DMS79 (cell line): Measurements from ENCODE around the gene GGA3.
"Not testable (repeated sequence)": the region's sequence is repeated elsewhere in the genome, so short reads cannot be mapped to it uniquely, and the experiment has no call there.

ENCODE experiments used
- DNase-seq: peaks from one replicate; lab custom pipeline; 2025; lab: John Stamatoyannopoulos, UW

The GGA3 gene

GRCh38 chr17:75272848-75273184 is 11.4 kb upstream of the GGA3 start:
- no peak for DNase-seq

DNA sequence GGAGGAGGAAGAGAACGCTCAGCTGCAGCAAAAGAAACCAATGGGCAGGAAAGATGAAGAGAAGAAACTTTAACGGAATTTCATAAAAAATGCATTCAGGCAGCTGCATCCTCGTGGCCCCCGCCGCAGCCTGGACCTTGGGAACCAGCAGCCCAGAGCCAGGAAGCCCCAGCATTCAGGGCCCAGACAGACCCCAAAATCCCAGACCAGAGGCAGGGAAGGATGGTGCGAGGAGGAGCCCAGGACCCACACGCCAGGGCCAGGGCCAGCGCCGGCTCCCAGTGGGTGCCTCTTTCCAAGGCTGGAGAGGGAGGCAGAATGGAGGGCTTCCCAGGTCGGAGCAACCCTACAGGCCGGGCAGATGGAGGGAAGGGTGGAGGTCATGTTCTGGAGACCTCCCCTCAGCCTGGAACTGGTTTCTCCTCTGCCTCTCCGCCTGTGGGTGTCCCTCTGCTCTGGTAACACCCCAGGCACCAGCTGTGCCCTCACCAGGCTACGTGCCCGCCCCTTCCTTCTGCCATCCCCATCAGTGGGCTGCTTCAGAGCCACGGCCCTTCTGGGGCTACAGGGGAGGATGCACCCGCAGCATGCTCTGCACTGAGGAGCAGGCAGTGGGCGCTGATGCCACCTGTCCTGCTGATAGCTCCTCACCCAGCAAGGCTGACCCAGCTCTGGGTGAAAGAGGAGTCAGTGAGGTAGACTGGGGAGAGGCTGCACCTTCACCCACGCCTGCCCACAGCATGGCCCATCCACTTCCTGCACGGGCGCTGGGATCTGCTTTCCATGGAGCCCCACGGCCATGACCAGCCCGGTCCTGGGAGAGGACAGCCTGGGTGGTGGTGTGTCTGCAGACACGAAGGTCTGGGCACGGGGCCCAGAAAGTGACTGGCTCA is 10.8 kb upstream of the GGA3 start:
- no peak for DNase-seq

DNA sequence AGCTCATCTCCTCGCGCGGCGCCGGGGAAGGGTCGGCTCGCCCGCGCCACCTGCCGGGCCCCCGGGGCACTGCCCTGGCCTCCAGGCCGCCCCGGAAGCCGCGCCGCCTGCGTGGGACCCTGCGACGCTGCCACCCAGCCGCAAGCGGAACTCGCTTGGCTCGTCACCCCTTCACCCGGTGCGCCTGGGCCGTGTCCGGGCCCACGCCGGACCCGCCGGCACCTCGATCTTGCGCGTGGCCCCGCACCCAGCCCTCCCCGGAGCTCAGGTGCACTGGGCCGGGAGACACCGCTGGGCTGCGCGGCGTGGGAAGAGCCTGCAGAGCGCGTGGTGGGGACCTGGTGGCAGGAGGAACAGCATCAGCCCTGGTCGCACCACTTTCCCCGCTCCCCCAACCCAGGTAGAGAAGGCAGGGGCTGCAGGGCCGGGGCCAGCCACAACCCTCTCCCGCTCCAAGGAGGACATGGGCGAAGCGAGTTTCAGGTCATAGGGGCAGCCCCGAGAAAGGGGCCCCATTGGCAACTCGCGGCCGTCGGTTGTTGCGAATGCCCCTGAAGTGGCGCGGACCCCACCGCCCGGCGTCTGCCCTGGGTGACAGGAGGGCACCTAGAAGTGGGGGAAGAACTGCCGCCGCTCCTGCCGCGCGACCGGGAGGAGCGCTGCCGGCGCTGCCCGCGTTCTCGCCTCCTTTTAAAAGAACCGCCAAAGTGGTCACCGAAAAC is 10.0 kb upstream of the GGA3 start:
- DNase-seq, result no peak

DNA sequence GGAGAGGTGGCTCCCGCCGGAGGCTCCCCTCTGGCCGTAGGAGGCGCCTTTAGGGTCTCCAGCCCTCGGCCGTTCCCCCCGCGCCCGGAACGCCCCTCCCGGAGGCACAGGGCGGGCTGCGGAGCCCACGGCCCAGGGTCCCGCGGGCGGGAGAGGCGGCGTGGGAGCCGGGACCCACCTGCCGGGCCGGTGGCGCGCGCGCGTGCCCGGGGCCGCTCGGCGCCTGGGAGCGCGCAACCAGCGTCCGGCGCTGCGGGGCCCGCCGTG is 9.5 kb upstream of the GGA3 start, which contains the start of gene MIF4GD:
TSS of gene MIF4GD (minus strand) at position 266 of the 267 bp plus-strand sequence. CDS start 1,036 bp downstream, outside the sequence.
- no peak for DNase-seq

DNA sequence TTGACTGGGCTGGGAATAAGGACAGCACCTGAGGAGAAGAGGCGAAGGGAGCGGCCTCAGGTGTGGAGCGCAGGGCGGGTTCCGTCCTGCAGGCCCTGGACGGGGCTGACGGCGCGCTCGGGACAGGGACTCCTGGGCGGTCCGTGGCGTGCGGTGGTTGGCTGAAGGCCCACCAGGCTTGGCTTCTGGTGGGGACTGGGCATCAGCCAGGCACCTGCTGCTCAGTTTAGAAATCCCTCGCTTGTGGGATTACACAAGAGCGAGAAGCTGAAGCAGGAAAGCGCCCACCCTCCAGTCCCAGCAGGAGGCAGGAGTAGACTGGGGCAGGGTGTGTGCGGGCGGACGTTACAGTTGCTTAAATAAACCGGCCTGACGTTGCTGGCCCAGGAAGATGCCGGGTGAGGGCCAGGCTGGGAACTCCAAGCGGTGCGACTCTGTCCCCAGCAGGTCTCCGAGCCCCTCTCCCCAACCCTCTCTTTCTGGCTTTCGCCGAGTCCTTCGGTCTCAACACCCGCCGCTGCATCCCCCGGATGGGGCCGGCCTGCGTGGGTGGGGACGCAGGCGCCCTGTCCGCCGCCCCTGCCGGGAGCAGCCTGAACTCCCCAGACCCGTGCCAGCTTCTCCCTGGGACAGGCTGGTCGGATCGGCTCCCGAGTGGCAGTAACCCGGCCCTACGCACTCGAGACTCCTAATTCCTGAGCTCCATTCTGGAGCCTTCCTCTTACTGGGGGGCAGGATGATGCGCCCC is 9.0 kb upstream of the GGA3 start:
- peak; percentile 27 for DNase-seq

GRCh38 chr17:75269844-75270217 is 8.4 kb upstream of the GGA3 start:
- DNase-seq, result no peak

GRCh38 chr17:75267411-75268232 is 6.2 kb upstream of the GGA3 start:
- no peak for DNase-seq

GRCh38 chr17:75267153-75267410 is 5.7 kb upstream of the GGA3 start:
- no peak for DNase-seq

GRCh38 chr17:75266316-75267152 is 5.1 kb upstream of the GGA3 start:
- no peak for DNase-seq

GRCh38 chr17:75265614-75266315 is 4.4 kb upstream of the GGA3 start:
- no peak for DNase-seq

GRCh38 chr17:75263055-75263454 is 1.6 kb upstream of the GGA3 start:
- DNase-seq, result no peak

DNA sequence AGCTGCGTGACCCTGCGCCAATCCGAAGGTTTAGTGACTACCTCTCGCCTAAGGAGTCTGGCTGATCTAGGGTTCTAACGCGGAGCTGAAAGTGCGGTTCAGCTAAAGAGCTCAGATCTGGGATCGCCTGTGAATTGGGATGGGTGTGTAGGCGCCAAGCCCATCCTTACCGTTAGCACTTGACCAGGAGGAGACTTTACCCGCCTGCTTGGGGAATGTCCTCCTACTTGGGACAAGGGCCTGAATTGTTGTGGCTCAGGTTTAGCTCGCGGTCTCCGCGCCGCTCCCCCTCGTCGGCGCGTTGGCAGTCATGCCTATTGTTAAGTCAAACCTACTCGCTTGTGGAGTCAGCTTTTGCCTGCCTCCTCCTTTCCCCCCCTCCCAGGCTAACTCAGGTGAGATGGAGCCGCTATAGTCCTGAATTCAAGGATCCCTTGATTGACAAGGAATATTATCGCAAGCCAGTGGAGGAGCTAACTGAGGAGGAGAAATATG is 753 bp upstream of the GGA3 start:
- DNase-seq, result no peak

DNA sequence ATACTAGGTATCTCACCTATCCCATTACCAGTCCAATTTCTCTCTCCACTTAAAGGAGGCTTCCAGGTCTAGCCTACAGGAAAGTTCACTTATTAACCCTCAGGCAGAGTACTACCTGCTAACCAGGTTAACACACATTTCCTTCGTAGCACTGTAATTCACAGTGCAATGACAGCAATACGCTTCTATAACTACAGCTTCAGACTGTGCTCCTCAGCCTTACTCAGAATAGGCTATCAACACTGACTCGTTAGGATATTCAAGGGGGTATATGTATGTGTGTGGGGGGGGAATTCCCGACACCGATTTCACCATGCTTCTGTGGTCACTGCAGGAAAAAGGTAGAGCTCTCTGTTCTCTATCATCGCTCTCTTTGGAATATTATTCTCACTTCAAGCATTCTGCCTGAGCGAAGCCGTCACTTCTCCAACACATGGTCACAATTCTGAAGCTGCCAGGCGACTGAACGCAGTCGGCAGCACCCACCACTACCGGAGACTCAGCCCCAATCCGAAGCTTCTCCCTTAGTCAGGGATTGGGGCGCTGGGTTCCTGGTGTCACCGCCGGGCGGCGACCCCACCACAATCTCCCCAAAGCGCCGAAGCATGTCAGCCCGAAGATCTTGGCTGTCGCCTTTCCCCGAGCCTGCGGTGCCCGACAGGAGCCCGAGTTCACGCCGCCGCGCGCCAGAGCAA is 618 bp downstream of the GGA3 start:
- no peak for DNase-seq

DNA sequence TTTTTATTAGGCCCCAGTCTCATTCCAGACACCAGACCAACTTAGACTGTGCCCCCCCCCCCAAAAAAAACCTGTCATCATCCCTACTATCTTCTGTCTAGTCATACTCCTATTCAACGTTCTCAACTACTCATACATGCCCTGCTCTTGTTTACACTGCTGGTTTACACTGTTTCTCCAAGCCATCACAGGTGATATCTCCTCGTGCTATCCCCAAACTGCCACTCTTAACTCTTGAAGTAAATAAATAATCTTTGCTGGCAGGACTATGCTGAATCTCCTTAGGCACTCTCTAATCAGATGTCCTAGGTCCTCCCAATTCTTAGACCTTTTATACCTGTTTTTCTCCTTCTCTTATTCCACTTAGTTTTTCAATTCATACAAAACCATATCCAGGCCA is 4.2 kb downstream of the GGA3 start:
- not testable (repeated sequence) for DNase-seq

GRCh38 chr17:75255954-75256698 is 5.3 kb downstream of the GGA3 start:
- DNase-seq, result not testable (repeated sequence)

- DNase-seq, result no peak
Measured at GRCh38 chr17:75252039-75252816, 9.2 kb downstream of the GGA3 start.

DNA sequence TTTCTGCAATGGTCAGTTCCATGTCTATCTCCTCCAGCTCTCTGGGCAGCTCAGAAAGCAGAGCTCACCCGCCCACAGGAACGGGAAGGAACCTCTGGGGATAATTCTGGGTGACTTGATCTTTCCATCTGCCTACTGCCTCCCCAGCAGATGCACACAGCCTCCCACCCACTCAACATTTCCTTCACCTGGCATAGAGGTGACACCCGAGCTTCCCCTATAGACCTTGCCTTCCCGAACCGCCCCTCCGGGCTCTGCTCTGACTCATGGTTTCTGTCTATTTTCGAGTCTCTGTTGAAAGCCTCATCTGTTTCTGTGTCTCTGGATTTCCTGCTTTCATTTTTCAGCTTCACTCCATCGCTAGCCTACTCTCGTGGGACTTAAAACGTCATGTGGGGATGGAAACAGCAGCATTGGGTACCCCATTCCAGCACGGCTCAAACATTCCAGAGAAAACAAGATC is 11.4 kb downstream of the GGA3 start:
- DNase-seq, result no peak

- DNase-seq, result no peak
Measured at GRCh38 chr17:75249564-75249963, 11.8 kb downstream of the GGA3 start.
